Measurements from ENCODE around the gene DOCK6.

DNA sequence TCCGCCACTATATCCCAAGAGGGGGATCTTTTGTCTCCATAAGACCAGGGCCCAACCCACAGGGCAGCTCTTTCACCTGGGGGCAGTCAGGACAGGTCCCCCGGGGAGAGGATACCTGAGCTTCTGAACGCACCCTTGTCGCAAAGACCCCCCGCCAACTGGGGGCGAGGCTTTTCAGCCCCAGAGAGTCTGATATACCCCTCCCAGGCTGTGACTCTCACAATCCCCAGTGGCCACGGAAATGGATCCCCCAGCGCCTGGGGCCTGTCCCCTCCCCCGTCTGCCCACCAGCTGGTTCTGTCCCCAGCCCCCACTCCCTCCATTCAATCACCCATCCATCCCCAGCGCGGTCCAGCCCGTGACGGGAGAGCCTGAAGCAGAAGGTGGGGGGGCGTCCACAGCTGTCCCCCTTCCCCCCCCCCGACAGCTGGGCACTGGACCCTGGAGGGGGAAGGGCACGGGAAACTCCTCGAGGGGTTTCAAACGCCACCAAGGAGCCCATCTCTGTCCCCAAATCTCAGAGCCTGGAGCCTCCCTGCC, 823 bp downstream of the DOCK6 start:
- TF ChIP-seq, protein P1, sequence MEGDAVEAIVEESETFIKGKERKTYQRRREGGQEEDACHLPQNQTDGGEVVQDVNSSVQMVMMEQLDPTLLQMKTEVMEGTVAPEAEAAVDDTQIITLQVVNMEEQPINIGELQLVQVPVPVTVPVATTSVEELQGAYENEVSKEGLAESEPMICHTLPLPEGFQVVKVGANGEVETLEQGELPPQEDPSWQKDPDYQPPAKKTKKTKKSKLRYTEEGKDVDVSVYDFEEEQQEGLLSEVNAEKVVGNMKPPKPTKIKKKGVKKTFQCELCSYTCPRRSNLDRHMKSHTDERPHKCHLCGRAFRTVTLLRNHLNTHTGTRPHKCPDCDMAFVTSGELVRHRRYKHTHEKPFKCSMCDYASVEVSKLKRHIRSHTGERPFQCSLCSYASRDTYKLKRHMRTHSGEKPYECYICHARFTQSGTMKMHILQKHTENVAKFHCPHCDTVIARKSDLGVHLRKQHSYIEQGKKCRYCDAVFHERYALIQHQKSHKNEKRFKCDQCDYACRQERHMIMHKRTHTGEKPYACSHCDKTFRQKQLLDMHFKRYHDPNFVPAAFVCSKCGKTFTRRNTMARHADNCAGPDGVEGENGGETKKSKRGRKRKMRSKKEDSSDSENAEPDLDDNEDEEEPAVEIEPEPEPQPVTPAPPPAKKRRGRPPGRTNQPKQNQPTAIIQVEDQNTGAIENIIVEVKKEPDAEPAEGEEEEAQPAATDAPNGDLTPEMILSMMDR (IDR thresholded peaks at IDR 0.05 in 2 of 3, conservative IDR thresholded peaks at IDR 0.05 in 1 of 3; ENCODE audit: borderline replicate concordance in 1 of 3, insufficient read depth in 1 of 3, low read depth in 2 of 3, low read length in 2 of 3) = no peak
- TF ChIP-seq SP1 (IDR thresholded peaks at IDR 0.05; ENCODE audit: low read depth) (no peak), EZH2 (IDR thresholded peaks at IDR 0.05) (no peak), POLR2AphosphoS5 (IDR thresholded peaks at IDR 0.05; ENCODE audit: low read depth, low read length) (no peak), RAD21 (IDR thresholded peaks at IDR 0.05; ENCODE audit: low read depth) (no peak), POLR2A (IDR thresholded peaks at IDR 0.05; ENCODE audit: borderline replicate concordance, extremely low read depth, insufficient read depth, insufficient read length) (no peak), SIN3A (IDR thresholded peaks at IDR 0.05; ENCODE audit: low read depth) (no peak)
- TF ChIP-seq, protein P2, sequence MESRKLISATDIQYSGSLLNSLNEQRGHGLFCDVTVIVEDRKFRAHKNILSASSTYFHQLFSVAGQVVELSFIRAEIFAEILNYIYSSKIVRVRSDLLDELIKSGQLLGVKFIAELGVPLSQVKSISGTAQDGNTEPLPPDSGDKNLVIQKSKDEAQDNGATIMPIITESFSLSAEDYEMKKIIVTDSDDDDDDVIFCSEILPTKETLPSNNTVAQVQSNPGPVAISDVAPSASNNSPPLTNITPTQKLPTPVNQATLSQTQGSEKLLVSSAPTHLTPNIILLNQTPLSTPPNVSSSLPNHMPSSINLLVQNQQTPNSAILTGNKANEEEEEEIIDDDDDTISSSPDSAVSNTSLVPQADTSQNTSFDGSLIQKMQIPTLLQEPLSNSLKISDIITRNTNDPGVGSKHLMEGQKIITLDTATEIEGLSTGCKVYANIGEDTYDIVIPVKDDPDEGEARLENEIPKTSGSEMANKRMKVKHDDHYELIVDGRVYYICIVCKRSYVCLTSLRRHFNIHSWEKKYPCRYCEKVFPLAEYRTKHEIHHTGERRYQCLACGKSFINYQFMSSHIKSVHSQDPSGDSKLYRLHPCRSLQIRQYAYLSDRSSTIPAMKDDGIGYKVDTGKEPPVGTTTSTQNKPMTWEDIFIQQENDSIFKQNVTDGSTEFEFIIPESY (IDR thresholded peaks at IDR 0.05; ENCODE audit: extremely low read depth, insufficient replicate concordance, low read length) = no peak
